Muscle of leg (tissue), 11 donors: ENCODE data around the gene SPINK1. TPM values are rescaled to one million over a fixed set of nuclear protein-coding genes. Genes with fewer than 3 reads are reported as not detected.
"Not testable (repeated sequence)": the region's sequence is repeated elsewhere in the genome, so short reads cannot be mapped to it uniquely, and the experiment has no call there.

ENCODE experiments used
- DNase-seq: peaks from one replicate; pipeline ENCODE4 v3.0.0; 2013
- H3K27ac ChIP-seq: one replicate; pipeline ENCODE4 v1.5.1; 2013; ENCODE audit warnings: mild to moderate bottlenecking, low read length, control low read depth
- H3K27me3 ChIP-seq: one replicate; pipeline ENCODE4 v1.6.1; 2013; ENCODE audit warnings: low read length; ENCODE audit not compliant: control insufficient read depth, insufficient read depth
- H3K36me3 ChIP-seq: one replicate; pipeline ENCODE4 v1.6.1; 2013; ENCODE audit warnings: low read length; ENCODE audit not compliant: control insufficient read depth, insufficient read depth
- H3K4me1 ChIP-seq: one replicate; pipeline ENCODE4 v1.6.1; 2013; ENCODE audit warnings: low read length; ENCODE audit not compliant: control insufficient read depth, insufficient read depth
- H3K4me3 ChIP-seq: one replicate; pipeline ENCODE4 v1.5.1; 2013; ENCODE audit warnings: low read length, control low read depth
- H3K9me3 ChIP-seq: replicated peaks from 2 replicates; pipeline ENCODE4 v1.6.1; 2013; ENCODE audit warnings: low read depth, low read length; ENCODE audit not compliant: control insufficient read depth
- WGBS: methylation state at CpG from one replicate; pipeline ENCODE4 v1.1.5; 2013; ENCODE audit warnings: missing lambda C conversion rate; ENCODE audit not compliant: insufficient coverage; 5-methylcytosine and 5-hydroxymethylcytosine counted together
- polyA plus RNA-seq, 8 donors: library from polyadenylated mRNA; unstranded; fragments of 120-200 nt; gene quantifications; one replicate each; pipeline versions ENCODE4 v1.2.1 to v1.2.3, GENCODE V29; 2013; ENCODE audit warnings: inconsistent platforms in 1 of 8, low replicate concordance in 1 of 8; ENCODE audit not compliant: insufficient read length in 8 of 8, insufficient read depth in 1 of 8
- total RNA-seq: library from RNA; stranded (reverse); fragments of 120-200 nt; gene quantifications from one replicate; pipeline ENCODE4 v1.2.4, GENCODE V29; 2013

Gene SPINK1
- total and polyA plus RNA-seq, 9 donors, result 1.4 to 7.6 (median 2.0) TPM; not detected in 5

DNA sequence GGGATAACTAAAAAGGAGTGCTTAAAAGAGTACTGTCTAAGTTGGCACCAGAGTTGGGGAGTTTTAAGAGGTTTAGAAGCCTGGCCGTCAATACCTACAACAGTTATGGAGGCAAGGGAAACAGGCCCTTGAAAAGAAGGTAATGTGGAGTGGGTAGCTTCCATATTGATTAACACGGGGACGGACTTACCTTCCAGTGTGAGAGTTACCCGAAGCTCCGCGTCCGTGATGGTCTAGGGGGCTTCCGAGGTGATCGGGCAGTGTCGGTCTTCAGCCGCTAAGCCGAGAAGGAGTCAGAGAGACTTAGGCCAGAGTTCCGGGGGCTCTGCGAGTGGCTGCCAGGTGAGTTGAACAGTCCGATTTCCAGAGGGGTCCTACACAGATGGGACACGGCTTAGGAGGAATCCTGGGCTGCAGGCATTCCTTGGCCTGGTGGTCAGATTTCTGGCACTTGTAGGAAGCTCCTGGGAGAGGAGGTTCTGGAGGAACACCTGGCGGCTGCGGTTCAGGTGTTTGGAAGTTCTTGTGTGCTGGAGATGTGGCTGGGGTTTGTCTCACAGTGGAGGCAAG, 40.6 kb upstream of the SPINK1 start:
- not testable (repeated sequence) for H3K27ac ChIP-seq, H3K4me3 ChIP-seq, H3K9me3 ChIP-seq, DNase-seq, H3K27me3 ChIP-seq, H3K4me1 ChIP-seq, H3K36me3 ChIP-seq
- WGBS, result 95% methylated on average over 16 of the region's 18 CpGs

DNA sequence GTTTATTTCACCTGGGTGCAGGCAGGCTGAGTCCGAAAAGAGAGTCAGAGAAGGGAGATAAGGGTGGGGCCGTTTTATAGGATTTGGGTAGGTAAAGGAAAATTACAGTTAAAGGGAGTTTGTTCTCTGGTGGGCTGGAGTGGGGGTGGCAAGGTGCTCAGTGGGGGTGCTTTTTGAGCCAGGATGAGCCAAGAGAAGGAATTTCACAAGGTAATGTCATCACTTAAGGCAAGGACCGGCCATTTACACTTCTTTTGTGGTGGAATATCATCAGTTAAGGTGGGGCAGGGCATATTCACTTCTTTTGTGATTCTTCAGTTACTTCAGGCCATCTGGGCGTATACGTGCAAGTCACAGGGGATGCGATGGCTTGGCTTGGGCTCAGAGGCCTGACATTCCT, 38.4 kb upstream of the SPINK1 start:
- not testable (repeated sequence) for H3K9me3 ChIP-seq, DNase-seq, H3K4me3 ChIP-seq, H3K36me3 ChIP-seq, H3K4me1 ChIP-seq, H3K27ac ChIP-seq, H3K27me3 ChIP-seq
- 17% methylated on average over 2 of the region's 6 CpGs for WGBS

DNA sequence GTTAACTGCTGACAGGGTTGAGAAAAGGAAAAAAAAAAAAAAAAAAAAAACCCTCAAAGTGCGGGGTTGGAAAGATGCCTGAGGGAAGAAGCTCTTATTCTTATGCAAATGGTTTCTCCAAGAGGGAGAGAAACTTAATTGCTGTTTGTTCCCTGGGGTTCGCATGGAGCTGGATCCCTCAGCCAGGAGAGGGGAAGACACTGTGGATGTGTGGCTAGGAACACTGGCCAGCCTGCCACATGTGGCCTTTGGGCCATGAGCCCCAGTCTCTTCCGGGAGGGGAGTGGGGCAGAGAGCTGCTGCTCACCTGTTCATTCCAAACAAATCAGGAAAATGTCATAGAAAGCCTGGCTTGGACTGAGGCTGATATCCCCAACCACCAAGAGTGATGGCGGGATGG, 37.6 kb upstream of the SPINK1 start:
- 20% methylated on average over 1 of the region's 4 CpGs for WGBS
- H3K4me1 ChIP-seq, result no peaks in the 10 kb centered on the region
- no peak overlapping the region for H3K27ac ChIP-seq
- H3K36me3 ChIP-seq, result no peaks in the 10 kb centered on the region
- H3K9me3 ChIP-seq, result no peaks in the 10 kb centered on the region
- no peak for DNase-seq
- H3K4me3 ChIP-seq, result no peak overlapping the region
- no peaks in the 10 kb centered on the region for H3K27me3 ChIP-seq

DNA sequence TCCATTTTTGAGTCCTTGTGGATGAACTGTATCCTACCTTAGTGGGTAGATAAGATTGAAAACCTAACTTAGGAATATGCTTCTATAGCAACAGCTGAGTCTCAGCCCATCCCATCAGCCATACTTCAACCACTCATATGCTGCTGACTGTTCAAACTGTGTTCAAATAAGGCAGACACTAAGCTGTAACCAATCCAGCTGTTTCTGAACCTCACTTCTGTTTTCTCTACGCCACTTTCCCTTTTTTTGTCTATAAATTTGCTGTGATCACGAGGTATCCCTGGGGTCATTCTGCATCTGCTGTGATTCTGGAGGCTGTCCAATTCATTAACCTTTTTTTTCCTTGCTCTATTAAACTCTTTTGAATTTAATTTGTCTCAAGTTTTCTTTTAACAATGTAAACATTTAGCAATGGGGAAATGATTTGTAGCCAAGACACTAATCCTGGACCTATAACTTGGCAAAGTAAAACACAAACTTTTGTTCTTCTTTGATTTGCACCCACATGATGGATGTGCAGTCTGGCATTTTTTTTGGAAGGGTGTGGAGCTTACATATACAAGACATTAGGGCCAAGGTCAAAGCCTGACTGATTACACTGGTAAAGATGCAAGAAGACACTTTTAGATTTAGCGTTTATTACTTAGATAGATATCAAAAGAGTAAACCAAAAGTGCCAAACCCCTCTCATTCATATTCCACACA, 32.1 kb upstream of the SPINK1 start:
- no peaks in the 10 kb centered on the region for H3K9me3 ChIP-seq
- no peaks in the 10 kb centered on the region for H3K27me3 ChIP-seq
- H3K27ac ChIP-seq, result no peak overlapping the region
- peak; percentile 46 for DNase-seq
- H3K4me1 ChIP-seq, result no peaks in the 10 kb centered on the region
- H3K4me3 ChIP-seq, result no peak overlapping the region
- no peaks in the 10 kb centered on the region for H3K36me3 ChIP-seq
- no CpG with 5 or more reads among the region's 3 CpGs for WGBS

DNA sequence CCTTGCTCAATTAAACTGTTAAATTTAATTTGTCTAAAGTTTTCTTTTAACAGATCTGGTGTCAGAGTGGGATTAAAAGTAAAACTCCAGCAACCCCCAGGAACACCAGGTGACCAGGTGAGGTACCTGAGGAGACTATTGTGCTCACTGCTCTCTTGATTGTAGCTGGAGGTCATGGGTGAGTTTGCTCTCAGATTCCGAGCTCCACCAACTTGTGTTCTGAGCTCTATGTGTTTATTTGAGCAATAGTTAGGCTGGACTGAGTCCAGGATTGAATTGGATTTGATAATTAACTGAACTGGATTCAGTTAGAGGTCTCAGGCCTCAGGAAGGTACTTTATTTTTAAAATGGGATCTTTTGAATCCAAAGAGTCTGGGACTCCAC, 29.2 kb upstream of the SPINK1 start:
- Histone ChIP-seq H3K27me3 (no peaks in the 10 kb centered on the region), H3K27ac (no peak overlapping the region), H3K9me3 (no peaks in the 10 kb centered on the region), H3K4me1 (no peaks in the 10 kb centered on the region), H3K36me3 (no peaks in the 10 kb centered on the region), H3K4me3 (no peak overlapping the region)
- no peak for DNase-seq
- 78% methylated on average over 1 of the region's 1 CpG for WGBS

DNA sequence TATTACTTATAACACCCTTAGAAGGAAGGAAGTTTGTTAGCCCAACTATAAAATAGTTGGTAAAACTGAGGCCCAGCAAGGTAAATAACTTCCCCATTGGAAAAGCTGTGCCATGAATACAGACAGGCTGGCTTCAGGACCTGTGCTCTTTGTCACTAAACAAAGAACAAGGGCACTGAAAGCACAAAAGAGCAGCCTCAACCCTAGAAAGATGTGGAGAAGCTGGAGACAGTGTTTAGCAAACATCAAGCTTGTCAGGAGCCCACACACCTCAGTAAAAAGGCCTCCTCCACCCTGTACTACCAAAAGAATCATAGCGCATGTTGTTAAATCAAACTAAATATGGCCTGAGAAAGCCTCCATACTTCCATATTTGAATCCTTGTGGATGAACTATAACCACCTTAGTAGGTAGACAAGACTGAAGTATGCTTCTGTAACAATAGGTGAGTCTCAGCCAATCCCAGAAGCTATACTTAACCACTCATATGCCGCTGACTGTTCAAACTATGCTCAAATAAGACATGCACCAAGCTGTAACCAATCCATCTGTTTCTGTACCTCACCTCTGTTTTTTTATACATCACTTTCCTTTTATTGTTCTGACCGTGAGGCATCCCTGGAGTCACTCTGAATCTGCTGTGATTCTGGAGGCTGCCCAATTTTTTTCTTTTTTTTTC, 28.6 kb upstream of the SPINK1 start:
- Histone ChIP-seq H3K4me3 (no peak overlapping the region), H3K9me3 (no peaks in the 10 kb centered on the region), H3K27me3 (no peaks in the 10 kb centered on the region), H3K36me3 (no peaks in the 10 kb centered on the region), H3K27ac (no peak overlapping the region), H3K4me1 (no peaks in the 10 kb centered on the region)
- no peak for DNase-seq
- 100% methylated on average over 1 of the region's 3 CpGs for WGBS

DNA sequence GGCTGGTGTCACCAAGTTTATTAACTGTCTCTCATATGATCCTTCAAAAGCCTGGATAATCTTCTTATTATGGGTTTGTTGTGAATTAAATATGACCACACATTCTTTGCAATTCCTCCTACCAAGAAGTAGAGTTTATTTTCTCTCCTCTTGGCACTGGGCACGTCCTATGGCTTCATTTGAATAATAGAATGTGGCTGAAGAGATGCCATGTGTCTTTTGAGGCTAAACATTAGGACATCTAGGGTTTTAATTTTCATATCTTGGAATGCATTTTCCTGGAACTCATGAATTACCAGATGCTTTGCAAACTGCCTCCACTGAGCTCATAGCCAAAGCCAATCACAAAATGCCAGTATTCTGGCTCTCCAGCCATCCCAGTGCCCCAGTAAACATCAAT, 27.1 kb upstream of the SPINK1 start:
- H3K4me3 ChIP-seq, result no peak overlapping the region
- no peaks in the 10 kb centered on the region for H3K27me3 ChIP-seq
- no peaks in the 10 kb centered on the region for H3K4me1 ChIP-seq
- no peaks in the 10 kb centered on the region for H3K36me3 ChIP-seq
- WGBS, result no CpG with 5 or more reads among the region's 1 CpG
- H3K9me3 ChIP-seq, result no peaks in the 10 kb centered on the region
- no peak for DNase-seq
- no peak overlapping the region for H3K27ac ChIP-seq

DNA sequence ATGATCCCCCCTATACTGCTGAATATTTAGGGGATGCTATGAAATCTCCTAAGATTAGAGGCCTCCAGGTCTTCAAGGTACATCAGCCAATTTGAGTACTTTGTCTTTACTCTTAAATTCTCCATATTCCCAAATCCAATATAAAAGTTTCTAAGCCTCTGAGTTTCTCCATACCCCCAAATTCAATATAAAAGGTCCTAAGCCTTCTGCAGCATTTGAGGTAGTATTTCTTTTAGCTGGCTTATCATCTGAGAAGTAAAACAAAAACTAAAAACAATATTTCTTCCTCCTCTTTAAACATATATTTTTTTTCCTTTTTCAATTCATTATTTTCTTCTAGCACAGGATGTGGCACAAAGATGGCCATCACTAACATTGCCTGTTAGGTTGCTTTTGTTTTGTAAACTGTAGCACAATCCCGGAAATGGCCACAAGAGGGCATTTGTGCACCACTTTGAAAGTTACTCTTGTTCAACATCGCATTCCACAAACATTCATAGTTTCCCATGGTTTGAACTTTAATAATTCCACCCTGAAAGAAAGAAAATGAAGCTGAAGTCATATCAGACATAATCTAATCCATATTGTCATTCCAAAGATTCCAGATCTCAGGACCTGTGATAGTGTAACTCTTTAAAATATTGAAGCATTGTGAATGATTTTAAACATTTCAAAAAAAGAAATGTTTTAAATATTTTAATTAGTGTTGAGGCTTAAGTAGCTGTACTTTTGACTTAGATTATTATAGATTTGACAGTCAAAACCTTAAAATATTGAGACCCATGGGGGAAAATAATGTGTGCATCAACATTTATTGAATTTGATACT, 26.0 kb upstream of the SPINK1 start:
- H3K4me3 ChIP-seq, result no peak overlapping the region
- H3K36me3 ChIP-seq, result no peaks in the 10 kb centered on the region
- no peaks in the 10 kb centered on the region for H3K9me3 ChIP-seq
- no CpG with 5 or more reads among the region's 2 CpGs for WGBS
- peak; percentile 73 for DNase-seq
- H3K27me3 ChIP-seq, result no peaks in the 10 kb centered on the region
- H3K4me1 ChIP-seq, result no peaks in the 10 kb centered on the region
- H3K27ac ChIP-seq, result no peak overlapping the region

DNA sequence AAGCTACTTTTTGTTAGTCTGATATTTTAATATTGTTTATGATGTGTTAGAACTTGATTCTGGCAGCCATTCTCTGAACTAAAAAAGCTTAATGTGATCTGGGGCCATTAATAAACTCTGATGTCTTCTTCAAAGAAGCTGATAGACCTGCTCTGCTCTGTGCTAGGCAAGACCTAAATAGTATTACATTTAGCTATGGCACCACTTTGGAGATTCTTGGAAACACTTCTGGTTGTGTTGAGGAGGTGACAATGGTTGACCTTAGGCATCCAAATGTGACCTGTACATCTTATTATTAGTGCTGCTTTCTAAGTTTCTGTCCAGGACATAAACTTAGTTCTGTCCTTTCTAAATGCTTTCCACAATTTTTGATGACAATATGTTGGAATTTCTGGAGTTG, 25.3 kb upstream of the SPINK1 start:
- Histone ChIP-seq H3K27ac (no peak overlapping the region), H3K9me3 (no peaks in the 10 kb centered on the region), H3K4me1 (no peaks in the 10 kb centered on the region), H3K4me3 (no peak overlapping the region), H3K27me3 (no peaks in the 10 kb centered on the region), H3K36me3 (no peaks in the 10 kb centered on the region)
- no peak for DNase-seq

DNA sequence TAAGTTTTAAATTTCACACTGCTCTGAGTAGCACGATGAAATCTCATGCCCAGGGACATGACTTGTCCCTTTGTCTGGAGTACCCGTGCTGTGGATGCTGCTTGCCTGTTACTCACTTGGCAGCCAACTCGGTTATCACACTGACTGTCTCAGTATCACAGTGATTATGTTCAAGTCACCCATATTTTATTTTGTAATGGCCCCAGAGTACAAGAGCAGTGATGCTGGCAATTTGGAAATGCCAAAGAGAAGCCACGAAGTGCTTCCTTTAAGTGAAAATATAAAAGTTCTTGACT, 24.3 kb upstream of the SPINK1 start:
- H3K4me3 ChIP-seq, result no peak overlapping the region
- 0% methylated on average over 1 of the region's 4 CpGs for WGBS

More for the DNA sequence above, 24.3 kb upstream of the SPINK1 start:
- no peak for DNase-seq
- H3K27ac ChIP-seq, result no peak overlapping the region
- no peaks in the 10 kb centered on the region for H3K27me3 ChIP-seq
- no peaks in the 10 kb centered on the region for H3K4me1 ChIP-seq
- H3K9me3 ChIP-seq, result no peaks in the 10 kb centered on the region
- no peaks in the 10 kb centered on the region for H3K36me3 ChIP-seq
